HG03060 (cell line): Measurements from ENCODE around the gene DALRD3.

ENCODE experiments used
- ATAC-seq: cut with Tn5 transposase; IDR thresholded peaks from one replicate; pipeline ENCODE4 v1.9.1; 2021; ENCODE audit warnings: low read depth, moderate number of reproducible peaks; ENCODE audit not compliant: unreplicated experiment

DALRD3 gene

DNA sequence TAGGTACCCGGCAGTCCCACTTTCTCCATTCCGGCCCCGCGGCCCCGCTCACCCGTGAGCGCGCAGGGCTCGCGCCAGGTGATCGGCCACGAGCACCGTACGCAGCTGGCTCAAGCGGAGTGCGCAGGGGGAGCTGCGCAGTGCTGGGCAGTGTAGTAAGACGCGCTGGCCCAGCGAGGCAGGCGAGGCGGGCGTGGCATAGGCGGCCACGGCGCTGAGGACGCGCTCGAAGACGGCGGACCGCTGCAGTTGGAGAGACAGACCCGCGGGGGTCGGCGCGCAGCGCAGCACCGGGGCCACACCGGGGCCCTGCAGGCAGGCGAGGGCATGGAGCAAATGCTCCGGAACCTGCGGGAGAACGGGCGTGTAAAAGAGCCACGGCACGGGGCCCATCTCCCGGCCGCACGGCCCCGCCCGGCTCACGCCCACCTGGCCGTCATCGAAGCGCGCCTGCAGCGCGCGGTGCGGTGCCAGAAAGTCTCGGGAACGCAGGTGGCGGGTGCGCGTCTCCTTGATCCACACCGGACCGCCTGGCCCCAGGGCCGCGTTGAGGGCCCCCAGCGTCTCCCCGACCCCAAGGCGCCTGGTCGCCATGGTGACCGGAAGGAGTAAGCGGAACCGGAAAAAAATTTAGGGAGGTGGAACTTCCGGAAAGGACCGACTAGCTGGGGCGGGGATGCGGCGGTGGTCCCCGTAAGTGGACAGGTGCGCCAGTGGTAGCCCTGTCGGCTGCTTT is at the start of gene DALRD3:
DALRD3 (minus strand) TSS at position 610 of the 736 bp plus-strand sequence; CDS start at position 594, 16 bp downstream.
- no peak for ATAC-seq

DNA sequence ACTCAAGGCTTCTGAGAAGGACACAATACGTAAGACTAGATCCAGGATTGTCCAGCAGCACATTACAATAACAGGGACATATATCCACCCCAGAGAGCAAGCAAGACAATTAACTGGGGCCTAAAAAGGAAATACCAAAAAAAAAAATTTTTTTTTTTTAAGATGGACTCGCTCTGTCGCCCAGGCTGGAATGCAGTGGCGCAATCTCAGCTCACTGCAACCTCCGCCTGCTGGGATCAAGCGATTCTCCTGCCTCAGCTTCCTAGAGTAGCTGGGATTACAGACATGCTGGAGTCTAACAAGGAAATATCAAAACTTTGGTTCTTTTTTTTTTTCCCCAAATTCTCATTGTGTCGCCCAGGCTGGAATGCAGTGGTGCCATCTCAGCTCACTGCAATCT is 39.6 kb upstream of the DALRD3 start:
- no peak for ATAC-seq

- no peak for ATAC-seq
Observed at GRCh38 chr3:49057268-49057667, 38.9 kb upstream of the DALRD3 start.

DNA sequence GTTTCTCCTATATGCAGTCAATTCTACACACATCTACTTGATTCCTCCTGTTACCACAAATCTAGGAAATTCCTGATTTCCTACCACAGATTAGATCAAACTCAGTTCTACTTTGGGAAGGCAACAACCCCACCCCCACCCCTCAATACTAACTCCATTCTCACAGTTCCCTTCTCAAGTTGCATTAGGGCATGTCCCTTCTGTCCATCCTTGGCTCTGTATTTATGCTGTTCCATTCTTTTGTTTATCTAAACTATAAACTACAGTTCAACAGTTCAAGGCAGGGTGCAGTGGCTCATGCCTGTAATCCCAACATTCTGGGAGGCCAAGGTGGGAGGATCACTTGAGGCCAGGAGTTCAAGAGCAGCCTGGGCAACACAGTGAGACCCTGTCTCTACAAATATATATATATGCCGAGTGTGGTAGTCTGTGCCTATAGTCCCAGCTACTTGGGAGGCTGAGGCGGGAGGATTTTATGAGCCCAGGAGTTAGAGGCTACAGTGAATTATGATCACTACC is 36.0 kb upstream of the DALRD3 start:
- no peak for ATAC-seq

GRCh38 chr3:49053543-49053942 is 35.2 kb upstream of the DALRD3 start:
- no peak for ATAC-seq

DNA sequence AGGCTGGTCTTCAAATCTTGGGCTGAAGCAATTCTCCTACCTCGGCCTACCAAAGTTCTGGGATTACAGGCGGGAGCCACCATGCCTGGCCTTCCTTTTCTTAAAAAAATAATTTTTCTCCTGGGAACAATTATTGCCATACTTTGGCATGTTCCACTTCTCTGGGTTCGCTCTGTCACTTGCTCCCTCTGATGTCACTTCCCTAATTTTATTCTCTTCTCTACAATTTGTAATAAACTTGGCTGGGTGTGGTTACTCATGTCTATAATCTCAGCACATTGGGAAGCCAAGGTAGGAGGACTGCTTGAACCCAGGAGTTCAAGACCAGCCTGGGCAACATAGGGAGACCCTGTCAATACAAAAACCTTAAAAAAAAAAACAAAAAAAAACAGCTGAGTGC is 16.9 kb upstream of the DALRD3 start:
- no peak for ATAC-seq

DNA sequence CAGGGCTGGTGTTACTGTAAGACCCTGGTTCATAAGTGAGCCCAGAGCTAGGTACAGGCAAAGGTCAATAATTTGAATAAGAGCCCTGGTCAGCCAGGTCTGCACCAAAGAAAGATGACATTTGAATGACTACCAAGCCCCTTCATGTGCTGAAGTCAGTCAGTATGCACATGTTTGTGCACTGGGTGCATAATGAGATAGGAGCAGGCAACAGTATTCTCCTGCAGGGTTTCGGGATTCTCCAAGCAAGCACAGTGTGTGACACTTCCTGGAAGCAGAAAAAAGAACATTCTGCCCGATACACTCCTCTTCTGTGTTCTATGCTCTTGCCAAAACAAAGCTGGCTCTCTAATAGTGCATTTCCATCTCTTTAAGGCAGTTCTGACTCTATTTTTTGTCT is 16.3 kb upstream of the DALRD3 start:
- no peak for ATAC-seq

DNA sequence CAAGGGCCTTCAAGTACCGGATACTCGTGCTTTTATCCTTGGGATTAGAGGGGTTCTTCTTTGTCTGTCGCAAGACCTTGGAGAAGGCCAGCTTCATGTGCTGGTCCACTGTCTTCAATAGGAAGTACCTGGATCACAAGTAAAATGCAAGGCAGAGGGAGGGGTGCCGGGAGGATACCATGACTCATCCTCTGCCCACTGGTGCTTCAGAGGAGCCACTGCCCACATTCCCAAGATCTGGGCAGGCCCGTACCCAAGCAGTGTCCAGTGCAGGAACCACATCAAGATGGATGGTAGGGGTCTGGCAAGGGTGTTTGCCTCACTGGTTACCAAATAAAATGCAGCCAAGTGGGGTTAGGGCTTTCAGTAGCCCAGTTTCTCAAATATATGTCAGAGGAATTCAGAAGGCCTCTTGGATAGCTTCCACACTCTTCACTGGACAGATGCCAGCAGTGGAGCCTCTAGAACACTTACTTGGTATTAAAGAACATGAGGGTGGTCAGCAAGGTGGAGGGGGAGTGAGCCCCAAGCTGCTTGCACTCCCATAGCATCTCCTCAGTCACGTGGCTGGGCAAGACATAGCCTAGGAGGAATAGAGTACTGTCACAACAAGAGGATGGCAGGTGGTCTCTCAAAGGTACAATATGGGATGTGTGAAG is 14.4 kb upstream of the DALRD3 start:
- no peak for ATAC-seq

- ATAC-seq: no peak
Observed at GRCh38 chr3:49030321-49030720, 11.9 kb upstream of the DALRD3 start.

- no peak for ATAC-seq
Observed at GRCh38 chr3:49029563-49029884, 11.1 kb upstream of the DALRD3 start.

GRCh38 chr3:49028673-49029562 is 10.5 kb upstream of the DALRD3 start, which contains the start of gene IMPDH2:
Gene IMPDH2 (minus strand): TSS chr3:49029398. CDS start chr3:49029350, 48 bp downstream.
- ATAC-seq: peak; percentile 69

DNA sequence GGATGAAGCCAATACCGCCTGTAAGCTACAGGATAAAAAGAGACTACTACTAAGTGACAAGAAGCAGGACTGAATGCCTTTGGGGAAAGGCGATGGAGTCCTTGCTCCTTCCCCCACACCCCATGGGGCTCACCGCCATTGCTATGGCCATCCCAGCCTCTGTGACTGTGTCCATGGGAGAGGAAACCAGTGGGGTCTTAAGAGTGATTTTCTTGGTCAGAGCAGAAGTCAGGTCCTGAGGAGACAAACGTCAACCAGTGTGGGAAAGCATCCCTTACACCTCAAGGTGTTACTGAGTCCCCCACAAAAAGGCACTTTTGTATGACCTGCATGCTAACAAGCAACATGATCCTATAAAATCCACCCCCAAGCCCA is 9.9 kb upstream of the DALRD3 start:
- no peak for ATAC-seq

DNA sequence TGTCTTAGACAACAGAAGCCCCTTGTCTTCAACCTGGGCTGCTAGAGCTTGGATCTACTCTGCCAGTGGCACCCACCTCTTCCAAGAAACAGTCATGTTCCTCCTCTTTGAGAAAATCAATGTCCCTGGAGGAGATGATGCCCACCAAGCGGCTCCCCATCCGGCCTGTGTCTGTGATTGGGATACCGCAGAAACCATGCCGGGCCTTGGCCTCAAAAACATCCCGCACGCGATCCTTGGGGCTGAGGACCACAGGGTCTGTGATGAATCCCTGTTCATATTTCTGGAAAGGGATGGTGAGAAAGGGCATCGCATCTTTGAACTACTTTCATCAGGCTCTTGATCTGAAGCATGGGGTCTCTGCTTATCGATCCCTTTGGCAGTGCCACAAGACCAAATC is 9.3 kb upstream of the DALRD3 start:
- no peak for ATAC-seq

- ATAC-seq: no peak
Observed at GRCh38 chr3:49026536-49026935, 8.2 kb upstream of the DALRD3 start.

- ATAC-seq: no peak
Observed at GRCh38 chr3:49025793-49026520, 7.6 kb upstream of the DALRD3 start.

DNA sequence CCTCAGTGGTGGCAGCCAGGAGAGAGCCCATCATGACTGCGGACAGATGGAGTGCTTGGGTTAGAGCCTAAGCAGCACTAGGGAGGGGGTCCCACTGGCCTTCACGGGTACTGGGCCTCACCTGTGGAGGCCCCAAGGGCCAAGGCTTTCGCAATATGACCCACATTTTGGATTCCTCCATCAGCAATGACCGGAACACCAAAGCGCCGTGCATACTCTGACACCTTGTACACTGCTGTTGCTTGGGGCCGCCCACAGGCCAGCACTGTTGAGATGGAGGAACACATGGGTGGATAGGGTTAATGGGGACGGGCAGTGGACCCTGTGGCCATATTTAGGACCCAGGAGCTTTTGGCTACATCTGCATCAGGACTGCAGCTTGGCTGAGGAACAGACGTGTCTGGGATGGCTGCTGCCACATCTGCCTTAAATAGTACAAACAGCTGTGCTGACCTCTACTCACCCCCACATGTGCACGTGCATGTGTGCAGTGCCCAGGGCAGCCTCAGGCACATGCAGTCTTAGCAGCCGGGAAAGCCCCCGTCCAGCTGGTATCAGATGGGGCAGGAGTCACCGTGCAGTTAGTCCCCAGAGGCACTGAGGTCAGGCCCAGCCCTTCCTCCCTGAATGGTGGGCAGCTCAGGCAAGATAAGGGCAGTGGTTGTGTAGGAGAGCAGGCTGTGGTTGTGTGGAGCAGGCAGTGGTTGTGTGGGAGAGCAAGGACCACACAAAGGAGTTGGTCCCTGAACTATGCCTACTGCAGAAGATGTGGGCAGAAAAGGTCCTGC is 6.8 kb upstream of the DALRD3 start:
- no peak for ATAC-seq

GRCh38 chr3:49024449-49024848 is 6.1 kb upstream of the DALRD3 start:
- ATAC-seq: no peak

DNA sequence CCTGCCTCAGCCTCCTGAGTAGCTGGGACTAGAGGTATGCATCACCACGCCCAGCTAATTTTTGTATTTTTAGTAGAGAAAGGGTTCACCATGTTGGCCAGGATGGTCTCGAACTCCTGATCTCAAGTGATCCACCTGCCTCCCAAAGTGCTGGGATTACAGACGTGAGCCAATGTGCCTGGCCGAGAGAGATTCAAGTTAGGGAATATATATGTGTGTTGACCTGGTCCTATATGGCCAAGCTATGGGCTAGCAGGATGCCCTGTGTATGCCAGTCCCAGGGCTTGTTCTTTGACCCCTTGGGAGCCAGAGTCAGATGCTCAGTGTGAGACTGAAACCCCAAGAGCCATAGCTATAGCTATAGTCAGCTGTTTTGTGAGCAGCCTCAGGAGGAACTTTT is 5.4 kb upstream of the DALRD3 start:
- no peak for ATAC-seq

DNA sequence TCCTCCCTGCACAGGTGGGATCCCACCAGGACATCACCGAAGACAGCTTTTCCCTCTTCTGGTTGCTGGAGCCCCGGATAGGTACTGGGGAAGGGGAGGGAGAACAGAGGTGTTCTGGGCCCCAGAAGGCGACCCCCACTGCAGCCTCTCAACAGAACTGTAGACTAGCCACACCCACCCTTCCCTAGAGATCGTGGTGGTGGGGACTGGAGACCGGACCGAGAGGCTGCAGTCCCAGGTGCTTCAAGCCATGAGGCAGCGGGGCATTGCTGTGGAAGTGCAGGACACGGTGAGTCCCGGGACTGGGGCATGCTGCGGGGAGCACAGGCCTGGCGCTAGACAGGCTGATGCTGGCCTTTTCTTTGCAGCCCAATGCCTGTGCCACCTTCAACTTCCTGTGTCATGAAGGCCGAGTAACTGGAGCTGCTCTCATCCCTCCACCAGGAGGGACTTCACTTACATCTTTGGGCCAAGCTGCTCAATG is 4.3 kb upstream of the DALRD3 start:
- ATAC-seq: no peak
